ENCODE results near the gene PLSCR1.

Gene PLSCR1, protein sequence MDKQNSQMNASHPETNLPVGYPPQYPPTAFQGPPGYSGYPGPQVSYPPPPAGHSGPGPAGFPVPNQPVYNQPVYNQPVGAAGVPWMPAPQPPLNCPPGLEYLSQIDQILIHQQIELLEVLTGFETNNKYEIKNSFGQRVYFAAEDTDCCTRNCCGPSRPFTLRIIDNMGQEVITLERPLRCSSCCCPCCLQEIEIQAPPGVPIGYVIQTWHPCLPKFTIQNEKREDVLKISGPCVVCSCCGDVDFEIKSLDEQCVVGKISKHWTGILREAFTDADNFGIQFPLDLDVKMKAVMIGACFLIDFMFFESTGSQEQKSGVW

DNA sequence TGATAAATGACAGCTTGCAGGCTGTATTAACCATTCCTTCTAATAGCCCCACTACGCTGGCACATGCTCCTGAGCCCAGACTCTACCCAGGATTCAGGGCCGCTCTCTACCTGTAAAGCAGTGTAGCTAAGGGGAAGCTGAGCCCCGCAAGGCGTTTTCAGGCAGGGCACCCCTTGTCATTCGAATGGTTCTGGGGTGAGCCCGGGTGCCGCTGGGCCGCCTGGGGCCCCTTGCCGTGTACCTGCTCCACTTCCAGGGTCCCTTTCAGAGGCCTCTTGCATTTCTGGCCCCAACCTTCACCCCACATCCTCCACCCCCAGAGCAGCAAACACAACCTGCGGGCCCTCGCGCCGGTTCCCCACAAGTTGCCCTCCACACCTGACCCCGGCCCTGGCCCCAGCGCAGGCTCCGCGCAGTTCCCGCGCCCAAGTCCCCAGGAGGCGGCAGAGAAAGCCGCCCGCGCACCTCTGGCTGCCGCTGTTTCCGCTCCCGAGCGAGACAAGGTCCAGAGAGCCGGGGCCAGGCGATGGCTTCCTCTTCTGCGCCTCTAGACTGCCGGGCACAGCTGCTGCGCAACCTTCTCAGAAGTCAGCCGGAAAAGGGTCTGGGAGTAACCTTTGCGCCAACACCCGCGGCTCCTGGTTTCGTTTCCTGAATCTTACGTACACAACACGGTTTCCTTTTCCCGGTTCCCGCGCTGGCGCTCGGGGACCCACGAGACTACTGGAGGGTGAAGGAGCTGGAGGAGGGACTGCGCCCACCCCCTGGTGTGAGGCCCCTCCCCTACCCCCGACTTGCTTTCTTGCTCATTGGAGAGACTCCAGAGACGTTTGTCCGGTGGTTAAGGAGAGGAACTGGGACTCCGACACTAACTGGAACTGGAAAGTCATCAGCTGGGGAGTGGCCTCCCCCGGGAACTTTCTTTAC is at the start of gene PLSCR1:
TSS of gene PLSCR1 (minus strand) at position 606 of the 927 bp plus-strand sequence. CDS start 8,055 bp downstream, outside the sequence.
- FAIRE-seq (no peak), DNase-seq (ENCODE audit: insufficient read length, low spot score) (peak; percentile 35)
- TF ChIP-seq, protein P1, sequence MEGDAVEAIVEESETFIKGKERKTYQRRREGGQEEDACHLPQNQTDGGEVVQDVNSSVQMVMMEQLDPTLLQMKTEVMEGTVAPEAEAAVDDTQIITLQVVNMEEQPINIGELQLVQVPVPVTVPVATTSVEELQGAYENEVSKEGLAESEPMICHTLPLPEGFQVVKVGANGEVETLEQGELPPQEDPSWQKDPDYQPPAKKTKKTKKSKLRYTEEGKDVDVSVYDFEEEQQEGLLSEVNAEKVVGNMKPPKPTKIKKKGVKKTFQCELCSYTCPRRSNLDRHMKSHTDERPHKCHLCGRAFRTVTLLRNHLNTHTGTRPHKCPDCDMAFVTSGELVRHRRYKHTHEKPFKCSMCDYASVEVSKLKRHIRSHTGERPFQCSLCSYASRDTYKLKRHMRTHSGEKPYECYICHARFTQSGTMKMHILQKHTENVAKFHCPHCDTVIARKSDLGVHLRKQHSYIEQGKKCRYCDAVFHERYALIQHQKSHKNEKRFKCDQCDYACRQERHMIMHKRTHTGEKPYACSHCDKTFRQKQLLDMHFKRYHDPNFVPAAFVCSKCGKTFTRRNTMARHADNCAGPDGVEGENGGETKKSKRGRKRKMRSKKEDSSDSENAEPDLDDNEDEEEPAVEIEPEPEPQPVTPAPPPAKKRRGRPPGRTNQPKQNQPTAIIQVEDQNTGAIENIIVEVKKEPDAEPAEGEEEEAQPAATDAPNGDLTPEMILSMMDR (IDR thresholded peaks at IDR 0.05; ENCODE audit: insufficient read depth, missing control alignments) = no peak

DNA sequence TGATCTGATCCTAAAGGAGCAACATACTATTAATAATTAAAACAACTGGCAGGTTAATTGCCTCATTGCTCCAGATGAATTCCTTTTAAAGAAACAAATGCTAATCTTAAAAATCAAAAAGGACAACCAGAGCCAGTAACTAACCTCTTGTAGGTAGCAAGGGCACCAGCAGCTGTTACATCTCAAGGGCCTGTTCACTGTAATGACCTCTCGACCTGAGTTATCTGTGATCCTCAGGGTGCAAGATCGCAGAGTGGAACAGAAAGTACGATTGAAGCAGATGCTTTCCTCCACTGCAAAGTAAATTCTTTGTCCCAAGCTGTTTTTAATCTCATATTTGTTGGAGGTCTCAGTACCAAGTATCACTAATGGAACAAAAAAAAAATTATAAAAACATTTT is 49.4 kb upstream of the PLSCR1 start:
- FAIRE-seq = no peak
- TF ChIP-seq, protein P1 (IDR thresholded peaks at IDR 0.05; ENCODE audit: insufficient read depth, missing control alignments) = no peak
- no peak for DNase-seq (ENCODE audit: insufficient read length, low spot score)

DNA sequence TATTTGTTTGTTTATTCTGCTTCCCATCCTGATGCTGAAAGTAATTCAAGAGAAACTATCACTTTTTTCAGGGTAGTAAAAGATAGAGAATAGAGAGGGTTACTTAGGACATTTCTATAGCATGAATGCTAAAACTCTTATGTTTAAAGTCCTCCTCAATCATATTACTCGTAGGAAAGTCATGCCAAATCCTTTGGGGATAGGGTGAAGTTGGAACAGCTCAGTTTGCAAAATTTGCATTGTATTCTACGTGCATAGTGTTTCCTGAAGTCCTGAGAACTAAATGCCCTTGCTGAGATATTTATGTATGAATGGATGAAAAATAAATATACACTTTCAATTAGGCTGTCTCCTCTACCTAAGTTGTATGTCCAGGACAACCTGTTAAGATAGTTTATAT is 46.1 kb upstream of the PLSCR1 start:
- no peak for DNase-seq (ENCODE audit: insufficient read length, low spot score)
- FAIRE-seq = no peak

DNA sequence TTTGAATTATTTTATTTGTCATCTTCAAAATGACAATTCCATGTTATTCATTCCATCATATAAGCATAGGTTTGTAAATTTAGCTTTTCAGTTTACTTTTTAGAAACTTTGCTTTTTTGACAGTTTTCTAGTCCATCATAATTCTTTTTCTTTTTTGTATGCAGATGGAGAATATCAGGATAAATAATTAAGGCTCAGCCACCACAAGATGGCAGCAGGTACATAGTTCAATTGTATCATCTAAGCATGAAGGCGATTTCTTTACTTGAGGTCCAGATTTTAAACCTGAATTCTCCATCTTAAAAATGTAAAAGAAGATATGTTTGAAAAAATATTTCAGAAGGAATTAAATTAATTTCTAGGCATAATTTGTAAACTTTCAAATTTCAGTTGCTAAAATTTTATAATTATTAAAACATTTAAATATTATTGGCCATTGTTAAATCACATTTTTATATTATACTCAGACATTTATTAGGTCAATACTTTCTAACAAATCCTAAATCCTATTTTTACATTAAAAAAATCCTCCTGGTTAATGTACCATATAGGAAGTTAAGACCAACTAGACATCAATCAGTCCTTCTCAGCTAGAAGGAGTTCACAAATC is 45.6 kb upstream of the PLSCR1 start:
- DNase-seq (ENCODE audit: insufficient read length, low spot score) (no peak), FAIRE-seq (peak; percentile 77)
- TF ChIP-seq, protein P1 (IDR thresholded peaks at IDR 0.05; ENCODE audit: insufficient read depth, missing control alignments) = peak; percentile 92

More for the DNA sequence above, 46.1 kb upstream of the PLSCR1 start:
- TF ChIP-seq, protein P1 (IDR thresholded peaks at IDR 0.05; ENCODE audit: insufficient read depth, missing control alignments) = no peak

DNA sequence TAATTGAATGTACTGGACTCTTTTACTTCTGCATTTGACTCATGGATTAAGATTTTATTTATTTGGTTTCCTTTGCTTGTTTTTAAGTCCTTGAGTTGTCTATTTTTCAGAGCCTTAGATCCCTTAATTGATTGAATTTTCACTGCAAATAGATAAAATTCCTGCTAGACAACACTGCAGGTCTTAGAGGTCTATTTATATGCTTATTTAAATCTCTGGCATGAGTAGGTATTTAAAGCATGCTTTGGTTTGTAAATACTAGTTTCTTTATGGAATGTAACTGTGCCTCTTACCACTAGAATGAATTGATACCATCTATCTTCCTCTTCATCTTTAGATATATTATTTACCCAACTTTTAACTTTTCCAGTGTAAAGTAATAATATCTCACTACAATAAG is 40.7 kb upstream of the PLSCR1 start:
- FAIRE-seq (no peak), DNase-seq (ENCODE audit: insufficient read length, low spot score) (no peak)
- TF ChIP-seq, protein P1 (IDR thresholded peaks at IDR 0.05; ENCODE audit: insufficient read depth, missing control alignments) = no peak

DNA sequence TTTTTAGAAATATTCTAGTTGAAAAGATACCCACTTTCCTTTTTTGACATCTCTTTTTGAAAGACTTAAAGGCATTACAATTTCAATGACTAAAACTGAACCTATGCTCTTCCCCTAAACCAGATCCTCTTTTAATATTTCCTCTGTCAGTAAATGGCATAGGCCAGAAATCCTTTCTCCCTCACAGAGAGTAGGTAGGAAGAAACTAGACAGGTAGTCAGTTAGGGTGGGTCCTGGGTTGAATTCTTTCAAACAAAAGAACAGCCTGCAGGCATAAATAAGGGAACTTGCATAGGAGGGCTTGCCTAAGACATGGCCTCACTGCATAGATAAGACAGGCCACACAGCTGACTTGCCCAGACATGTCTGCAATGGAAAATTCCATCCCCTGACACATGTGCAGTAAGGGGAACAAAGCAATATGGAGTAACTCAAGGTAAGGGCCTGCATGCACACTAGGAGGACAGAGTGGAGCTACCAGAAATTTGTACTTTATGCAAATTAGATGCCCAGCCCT is 37.6 kb upstream of the PLSCR1 start:
- DNase-seq (ENCODE audit: insufficient read length, low spot score) (no peak), FAIRE-seq (no peak)
- TF ChIP-seq, protein P1 (IDR thresholded peaks at IDR 0.05; ENCODE audit: insufficient read depth, missing control alignments) = no peak

Measured in D721Med (cell line).